Activated B cell treated with CpG ODN at 0.5 μM for 24 hours (primary cell): ENCODE data around the gene VANGL1. TPM values are rescaled to one million over a fixed set of nuclear protein-coding genes. Genes with fewer than 3 reads are reported as not detected.

Source experiments
- ATAC-seq: fragments of 200-7000 bp; cut with Tn5 transposase; one replicate; pipeline ENCODE4 v1.10.0; 2021; ENCODE audit warnings: low read depth, mild to moderate bottlenecking, moderate library complexity
- CTCF ChIA-PET: fragments of 350-600 bp; sonication (Branson Sonifier 250); formaldehyde crosslinking; loops from one replicate; lab custom pipeline; 2021; ENCODE audit warnings: antibody characterized with exemption; lab: Charles Lee
- POLR2A ChIA-PET: fragments of 350-600 bp; sonication (Branson Sonifier 250); formaldehyde crosslinking; loops from one replicate; lab custom pipeline; 2021; ENCODE audit warnings: antibody characterized with exemption; lab: Charles Lee
- DNase-seq: peaks from one replicate; pipeline ENCODE4 v3.0.0; 2022
- H3K27ac Mint-ChIP-seq: one replicate; pipeline ENCODE4 v1.8.0; 2020; ENCODE audit warnings: mixed read lengths
- H3K27me3 Mint-ChIP-seq: one replicate; pipeline ENCODE4 v1.8.0; 2021; ENCODE audit warnings: mixed read lengths
- H3K36me3 Mint-ChIP-seq: one replicate; pipeline ENCODE4 v1.8.0; 2021; ENCODE audit warnings: low read depth, mixed read lengths
- H3K4me1 Mint-ChIP-seq: one replicate; pipeline ENCODE4 v1.8.0; 2021; ENCODE audit warnings: mixed read lengths
- H3K4me3 Mint-ChIP-seq: one replicate; pipeline ENCODE4 v1.8.0; 2020; ENCODE audit warnings: mild to moderate bottlenecking, mixed read lengths
- H3K9me3 Mint-ChIP-seq: one replicate; pipeline ENCODE4 v1.8.0; 2020; ENCODE audit warnings: mixed read lengths
- intact Hi-C: fragments of 100-400 bp; cut with micrococcal nuclease; formaldehyde crosslinking; loops from one replicate; pipeline ENCODE4 v1.15.1; 2024
- total RNA-seq: library from RNA; stranded (reverse); gene quantifications from 2 replicates; pipeline ENCODE4 v1.2.3, GENCODE V29; 2022
- TF ChIP-seq, protein P1 (sequence below): fragments of 200-600 bp; IDR thresholded peaks from one replicate; pipeline ENCODE4 v1.8.0; 2022; ENCODE audit warnings: antibody characterized with exemption, mild to moderate bottlenecking

VANGL1 gene
- total RNA-seq, 1 donor from 2014 or later: 1.2 TPM

DNA sequence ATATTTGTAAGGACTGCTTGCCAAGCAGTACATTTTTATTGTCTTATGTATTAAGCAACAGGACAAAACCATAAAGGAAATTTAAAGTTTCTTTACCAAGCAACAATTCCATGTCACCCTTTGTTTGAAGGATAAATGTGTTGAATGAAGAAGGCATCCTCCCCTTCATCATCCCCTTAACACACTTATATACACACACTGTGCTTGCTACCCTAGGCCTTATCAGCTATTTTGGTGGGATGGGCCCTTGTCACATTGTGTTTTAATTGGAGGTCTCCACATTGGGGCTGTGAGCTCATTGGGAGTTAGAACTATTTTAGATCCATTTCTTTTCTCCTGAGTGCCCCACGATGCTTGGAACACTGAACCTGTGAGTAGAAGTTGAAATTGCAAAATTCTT is 1.9 kb downstream of the VANGL1 start:
- Mint-ChIP-seq H3K9me3 (no peaks in the 10 kb centered on the region), H3K27ac (no peak overlapping the region), H3K36me3 (no peaks in the 10 kb centered on the region), H3K4me3 (no peak overlapping the region), H3K4me1 (peaks cover 12% of the 10 kb centered on the region), H3K27me3 (peaks cover 25% of the 10 kb centered on the region)
- DNase-seq: no peak
- POLR2A ChIA-PET: no interaction called here
- ATAC-seq: no peak
- intact Hi-C loops: no loop called here
- TF ChIP-seq, protein P1, sequence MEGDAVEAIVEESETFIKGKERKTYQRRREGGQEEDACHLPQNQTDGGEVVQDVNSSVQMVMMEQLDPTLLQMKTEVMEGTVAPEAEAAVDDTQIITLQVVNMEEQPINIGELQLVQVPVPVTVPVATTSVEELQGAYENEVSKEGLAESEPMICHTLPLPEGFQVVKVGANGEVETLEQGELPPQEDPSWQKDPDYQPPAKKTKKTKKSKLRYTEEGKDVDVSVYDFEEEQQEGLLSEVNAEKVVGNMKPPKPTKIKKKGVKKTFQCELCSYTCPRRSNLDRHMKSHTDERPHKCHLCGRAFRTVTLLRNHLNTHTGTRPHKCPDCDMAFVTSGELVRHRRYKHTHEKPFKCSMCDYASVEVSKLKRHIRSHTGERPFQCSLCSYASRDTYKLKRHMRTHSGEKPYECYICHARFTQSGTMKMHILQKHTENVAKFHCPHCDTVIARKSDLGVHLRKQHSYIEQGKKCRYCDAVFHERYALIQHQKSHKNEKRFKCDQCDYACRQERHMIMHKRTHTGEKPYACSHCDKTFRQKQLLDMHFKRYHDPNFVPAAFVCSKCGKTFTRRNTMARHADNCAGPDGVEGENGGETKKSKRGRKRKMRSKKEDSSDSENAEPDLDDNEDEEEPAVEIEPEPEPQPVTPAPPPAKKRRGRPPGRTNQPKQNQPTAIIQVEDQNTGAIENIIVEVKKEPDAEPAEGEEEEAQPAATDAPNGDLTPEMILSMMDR: no peak
- CTCF ChIA-PET: no interaction called here

DNA sequence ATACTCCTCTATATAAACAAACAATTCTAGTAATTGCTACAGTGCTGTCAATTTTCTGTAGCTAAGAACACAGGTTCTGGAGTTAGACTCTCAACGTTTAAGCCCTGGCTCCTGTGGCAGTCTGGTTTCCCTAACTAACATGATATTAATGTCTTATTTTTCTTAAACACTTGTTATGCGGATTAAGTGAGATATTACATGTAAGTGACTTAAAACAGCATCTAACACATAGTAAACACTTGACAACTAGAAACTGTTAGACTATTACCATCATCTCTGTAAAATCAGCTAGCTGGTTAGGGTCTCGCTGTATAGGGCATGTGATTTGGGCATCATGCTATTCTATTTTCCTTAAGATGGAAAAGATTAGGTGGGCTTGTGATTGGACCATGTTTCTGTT is 2.3 kb downstream of the VANGL1 start:
- TF ChIP-seq, protein P1: no peak
- no peak overlapping the region for H3K4me3 Mint-ChIP-seq
- ATAC-seq (no peak), DNase-seq (no peak)
- ChIA-PET CTCF (no interaction called here), POLR2A (no interaction called here)
- intact Hi-C loops: no loop called here
- no peak overlapping the region for H3K27ac Mint-ChIP-seq
- H3K9me3 Mint-ChIP-seq: no peaks in the 10 kb centered on the region
- peaks cover 12% of the 10 kb centered on the region for H3K4me1 Mint-ChIP-seq
- no peaks in the 10 kb centered on the region for H3K36me3 Mint-ChIP-seq
- H3K27me3 Mint-ChIP-seq: peaks cover 25% of the 10 kb centered on the region

DNA sequence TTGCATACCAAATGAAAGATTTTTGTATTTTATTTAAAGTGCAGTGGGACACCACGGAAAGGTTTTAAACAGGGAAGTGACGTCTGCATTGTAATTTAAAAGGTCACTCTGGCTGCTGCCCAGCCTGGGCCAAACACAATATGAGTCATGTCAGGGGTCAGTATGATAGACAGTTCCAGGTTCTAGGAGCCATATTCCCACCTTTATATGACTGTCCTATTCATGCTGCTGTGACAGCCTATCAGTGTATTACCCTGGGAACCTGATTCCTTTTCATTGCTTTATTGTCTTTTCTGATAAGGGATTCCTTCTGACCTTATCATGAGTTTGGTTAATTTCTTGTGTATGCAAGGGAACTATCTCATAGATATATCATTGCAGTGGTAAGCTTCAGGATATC is 5.3 kb downstream of the VANGL1 start:
- CTCF ChIA-PET: no interaction called here
- H3K4me1 Mint-ChIP-seq: peaks cover 7% of the 10 kb centered on the region
- no peaks in the 10 kb centered on the region for H3K9me3 Mint-ChIP-seq
- H3K27me3 Mint-ChIP-seq: peaks cover 11% of the 10 kb centered on the region
- intact Hi-C loops: no loop called here
- POLR2A ChIA-PET: no interaction called here
- H3K4me3 Mint-ChIP-seq: no peak overlapping the region
- no peak for ATAC-seq
- TF ChIP-seq, protein P1: no peak
- no peak for DNase-seq
- H3K27ac Mint-ChIP-seq: no peak overlapping the region
- no peaks in the 10 kb centered on the region for H3K36me3 Mint-ChIP-seq

DNA sequence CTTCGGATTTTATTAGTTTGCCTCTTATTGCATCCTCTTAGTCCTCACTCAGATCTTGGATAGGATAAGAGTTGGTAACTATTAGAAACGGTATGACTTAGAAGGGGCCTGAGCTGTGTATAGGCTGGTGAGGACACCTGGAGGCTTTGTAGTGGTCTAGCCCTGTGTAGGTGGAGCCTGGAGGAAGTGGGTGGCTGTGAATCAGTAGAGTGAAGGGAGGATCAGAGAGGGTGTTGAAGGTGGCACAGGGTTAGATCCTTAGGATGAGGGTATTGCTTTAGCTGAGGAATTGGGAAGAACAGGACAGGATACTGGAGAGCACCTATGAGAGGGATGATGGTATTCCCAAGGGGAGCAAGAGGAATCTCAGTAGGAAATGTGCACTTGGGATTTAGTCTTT is 5.7 kb downstream of the VANGL1 start:
- no peak for ATAC-seq
- intact Hi-C loops: no loop called here
- POLR2A ChIA-PET: no interaction called here
- peaks cover 7% of the 10 kb centered on the region for H3K4me1 Mint-ChIP-seq
- peaks cover 11% of the 10 kb centered on the region for H3K27me3 Mint-ChIP-seq
- H3K36me3 Mint-ChIP-seq: no peaks in the 10 kb centered on the region
- CTCF ChIA-PET: interaction anchor here (0.7 kb wide), 1 partner anchor 59 kb away, joined by 3 read pairs; no protein-coding TSS in a partner anchor
- no peak for DNase-seq
- TF ChIP-seq, protein P1: no peak
- H3K27ac Mint-ChIP-seq: no peak overlapping the region
- no peaks in the 10 kb centered on the region for H3K9me3 Mint-ChIP-seq
- H3K4me3 Mint-ChIP-seq: no peak overlapping the region

DNA sequence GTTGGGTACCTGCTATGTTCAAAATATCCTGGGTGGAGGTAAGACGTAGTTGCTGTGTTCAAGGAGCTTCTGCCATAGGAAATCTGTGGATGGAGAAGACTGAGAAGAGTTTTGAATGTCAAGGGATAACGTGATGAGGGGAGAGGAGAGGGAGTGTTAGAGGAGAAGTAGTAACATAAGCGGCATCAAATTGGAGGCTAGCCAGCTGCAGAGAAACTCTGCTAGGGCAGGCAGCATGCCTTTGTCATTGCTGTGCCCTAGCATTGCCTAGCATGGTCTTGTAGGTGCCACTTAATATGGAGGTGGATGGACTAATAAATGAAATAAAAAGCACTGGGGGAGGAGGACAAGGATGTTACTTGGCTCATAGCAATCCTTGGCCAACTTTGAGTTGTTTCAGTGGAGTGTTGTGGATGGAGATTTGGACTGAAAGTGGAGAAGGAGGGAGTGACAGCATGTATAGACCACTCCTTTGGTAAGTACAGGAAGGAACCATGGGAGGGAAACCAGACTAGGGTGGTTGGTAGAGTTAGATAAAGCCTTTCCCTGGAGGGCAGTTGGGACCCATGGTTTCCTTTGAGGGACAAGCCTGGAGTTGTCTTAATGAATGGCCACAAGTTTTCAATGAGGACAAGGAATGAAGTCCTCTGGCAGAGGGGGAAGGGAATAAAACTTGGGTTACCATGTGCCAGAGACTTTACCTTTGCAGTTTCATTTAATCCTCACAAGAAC is 6.3 kb downstream of the VANGL1 start:
- Mint-ChIP-seq H3K27ac (no peak overlapping the region), H3K4me1 (peaks cover 2% of the 10 kb centered on the region), H3K27me3 (peaks cover 6% of the 10 kb centered on the region), H3K9me3 (no peaks in the 10 kb centered on the region), H3K4me3 (no peak overlapping the region), H3K36me3 (no peaks in the 10 kb centered on the region)
- TF ChIP-seq, protein P1: no peak
- intact Hi-C loops: no loop called here
- POLR2A ChIA-PET: no interaction called here
- CTCF ChIA-PET: interaction anchor here (0.7 kb wide), 1 partner anchor 58 kb away, joined by 3 read pairs; no protein-coding TSS in a partner anchor
- no peak for ATAC-seq
- DNase-seq: no peak
